Activated T-cell treated with anti-CD3 and anti-CD28 coated beads for 4 hours (primary cell): Measurements from ENCODE around the gene LRP5.
"Not testable (repeated sequence)": the region's sequence is repeated elsewhere in the genome, so short reads cannot be mapped to it uniquely, and the experiment has no call there.

Source experiments
- DNase-seq: peaks from one replicate; pipeline ENCODE4 v3.0.0-alpha.2; 2020

The LRP5 gene

GRCh38 chr11:68471360-68472340, 159.3 kb downstream of the LRP5 start:
- no peak for DNase-seq

- DNase-seq = no peak
Observed at GRCh38 chr11:68472778-68473177, 160.4 kb downstream of the LRP5 start.

- DNase-seq = no peak
Observed at GRCh38 chr11:68473693-68474092, 161.3 kb downstream of the LRP5 start.

GRCh38 chr11:68475626-68476025, 163.2 kb downstream of the LRP5 start:
- DNase-seq = not testable (repeated sequence)

GRCh38 chr11:68479390-68479789, 167.0 kb downstream of the LRP5 start:
- DNase-seq = no peak

GRCh38 chr11:68480193-68480592, 167.8 kb downstream of the LRP5 start:
- DNase-seq = no peak

GRCh38 chr11:68480852-68481510, 168.6 kb downstream of the LRP5 start:
- no peak for DNase-seq

GRCh38 chr11:68481579-68482240, 169.3 kb downstream of the LRP5 start:
- no peak for DNase-seq

GRCh38 chr11:68488623-68489022, 176.2 kb downstream of the LRP5 start:
- DNase-seq = no peak

- DNase-seq = no peak
Observed at GRCh38 chr11:68495220-68495729, 182.9 kb downstream of the LRP5 start.

- no peak for DNase-seq
Observed at GRCh38 chr11:68495872-68496271, 183.5 kb downstream of the LRP5 start.

GRCh38 chr11:68497761-68498160, 185.4 kb downstream of the LRP5 start:
- no peak for DNase-seq

- no peak for DNase-seq
Observed at GRCh38 chr11:68498321-68498720, 185.9 kb downstream of the LRP5 start.
